ENCODE data around the gene OVCA2.

The OVCA2 gene

GRCh38 chr17:2057760-2058585 lies 16.2 kb downstream of the OVCA2 start:
- peaks cover 45% of the 10 kb centered on the region for H3K4me1 ChIP-seq (ENCODE audit: insufficient read depth, low read length, severe bottlenecking)
- H3K36me3 ChIP-seq (ENCODE audit: insufficient read depth, low read length) = peaks cover 11% of the 10 kb centered on the region; the same call in 1 of the 2 replicates
- no peaks in the 10 kb centered on the region for H3F3A ChIP-seq (ENCODE audit: insufficient read depth, low read length)
- peak overlapping the region; percentile 53 for H3K4me3 ChIP-seq (ENCODE audit: low read depth, low read length, poor library complexity, severe bottlenecking)
- H4K20me1 ChIP-seq (ENCODE audit: insufficient read depth, low read length) = no peaks in the 10 kb centered on the region
- H3K9me2 ChIP-seq (ENCODE audit: low read depth, low read length) = no peaks in the 10 kb centered on the region
- no peak overlapping the region for H2AFZ ChIP-seq (ENCODE audit: low read length)
- H3K4me2 ChIP-seq (ENCODE audit: low read length) = peak overlapping the region; percentile 73
- H3K9me3 ChIP-seq (ENCODE audit: low read length) = no peaks in the 10 kb centered on the region
- TF ChIP-seq CTCF (IDR thresholded peaks at IDR 0.05; ENCODE audit: low read length) (no peak), EZH2 (IDR thresholded peaks at IDR 0.05; ENCODE audit: borderline replicate concordance, low read length) (no peak)
- H3K79me2 ChIP-seq (ENCODE audit: insufficient read depth, low read length) = no peaks in the 10 kb centered on the region
- H3K9ac ChIP-seq (ENCODE audit: low read length) = no peak overlapping the region
- H3K27me3 ChIP-seq (ENCODE audit: insufficient read depth, low read length) = no peaks in the 10 kb centered on the region
- no peak overlapping the region for H3K27ac ChIP-seq (ENCODE audit: low read depth, low read length, poor library complexity, severe bottlenecking)

DNA sequence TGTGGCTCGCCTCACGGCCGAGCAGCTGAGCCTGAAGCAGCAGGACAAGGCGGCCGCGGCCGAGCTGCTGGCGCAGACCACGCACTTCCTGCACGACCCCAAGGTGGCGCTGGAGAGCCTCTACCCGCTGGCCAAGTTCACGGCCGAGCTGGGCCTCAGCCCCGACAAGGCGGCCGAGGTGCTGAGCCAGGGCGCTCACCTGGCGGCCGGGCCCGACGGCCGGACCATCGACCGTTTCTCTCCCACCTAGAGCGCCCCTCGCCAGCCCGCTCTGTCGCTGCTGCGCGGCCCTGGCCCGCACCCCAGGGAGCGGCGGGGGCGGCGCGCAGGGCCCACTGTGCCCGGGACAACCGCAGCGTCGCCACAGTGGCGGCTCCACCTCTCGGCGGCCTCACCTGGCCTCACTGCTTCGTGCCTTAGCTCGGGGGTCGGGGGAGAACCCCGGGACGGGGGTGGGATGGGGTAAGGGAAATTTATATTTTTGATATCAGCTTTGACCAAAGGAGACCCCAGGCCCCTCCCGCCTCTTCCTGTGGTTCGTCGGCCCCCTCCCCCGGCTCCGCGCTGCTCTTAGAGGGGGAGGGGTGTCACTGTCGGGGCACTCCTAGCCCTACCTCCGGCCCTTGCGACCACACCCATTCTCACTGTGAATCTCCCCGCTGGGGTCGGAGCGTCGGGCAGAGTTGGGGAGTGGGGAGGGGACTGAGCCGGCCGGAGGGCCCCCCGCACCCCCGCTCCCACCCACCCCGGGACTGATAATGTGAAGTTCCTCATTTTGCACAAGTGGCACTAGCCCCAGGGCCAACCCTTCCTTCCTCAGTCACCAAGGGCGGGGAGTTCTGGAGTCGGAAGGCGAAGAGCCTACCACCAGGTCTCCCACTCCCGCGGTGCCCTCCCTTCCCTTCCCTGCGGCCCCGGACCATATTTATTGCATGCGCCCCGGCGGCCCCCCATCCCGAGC lies 17.0 kb downstream of the OVCA2 start:
- Histone ChIP-seq H3K4me2 (ENCODE audit: low read length) (peak overlapping the region; percentile 73), H3K79me2 (ENCODE audit: insufficient read depth, low read length) (no peaks in the 10 kb centered on the region), H3K9me2 (ENCODE audit: low read depth, low read length) (no peaks in the 10 kb centered on the region), H3K4me3 (ENCODE audit: low read depth, low read length, poor library complexity, severe bottlenecking) (peak overlapping the region; percentile 53), H3K9ac (ENCODE audit: low read length) (peak overlapping the region; percentile 24; the same call in 1 of the 2 replicates), H3K36me3 (ENCODE audit: insufficient read depth, low read length) (peaks cover 20% of the 10 kb centered on the region; the same call in 1 of the 2 replicates), H4K20me1 (ENCODE audit: insufficient read depth, low read length) (no peaks in the 10 kb centered on the region), H3K4me1 (ENCODE audit: insufficient read depth, low read length, severe bottlenecking) (peaks cover 45% of the 10 kb centered on the region), H3F3A (ENCODE audit: insufficient read depth, low read length) (no peaks in the 10 kb centered on the region), H3K9me3 (ENCODE audit: low read length) (no peaks in the 10 kb centered on the region), H3K27me3 (ENCODE audit: insufficient read depth, low read length) (no peaks in the 10 kb centered on the region), H3K27ac (ENCODE audit: low read depth, low read length, poor library complexity, severe bottlenecking) (no peak overlapping the region), H2AFZ (ENCODE audit: low read length) (no peak overlapping the region)
- TF ChIP-seq CTCF (IDR thresholded peaks at IDR 0.05; ENCODE audit: low read length) (peak; percentile 84), EZH2 (IDR thresholded peaks at IDR 0.05; ENCODE audit: borderline replicate concordance, low read length) (no peak)

DNA sequence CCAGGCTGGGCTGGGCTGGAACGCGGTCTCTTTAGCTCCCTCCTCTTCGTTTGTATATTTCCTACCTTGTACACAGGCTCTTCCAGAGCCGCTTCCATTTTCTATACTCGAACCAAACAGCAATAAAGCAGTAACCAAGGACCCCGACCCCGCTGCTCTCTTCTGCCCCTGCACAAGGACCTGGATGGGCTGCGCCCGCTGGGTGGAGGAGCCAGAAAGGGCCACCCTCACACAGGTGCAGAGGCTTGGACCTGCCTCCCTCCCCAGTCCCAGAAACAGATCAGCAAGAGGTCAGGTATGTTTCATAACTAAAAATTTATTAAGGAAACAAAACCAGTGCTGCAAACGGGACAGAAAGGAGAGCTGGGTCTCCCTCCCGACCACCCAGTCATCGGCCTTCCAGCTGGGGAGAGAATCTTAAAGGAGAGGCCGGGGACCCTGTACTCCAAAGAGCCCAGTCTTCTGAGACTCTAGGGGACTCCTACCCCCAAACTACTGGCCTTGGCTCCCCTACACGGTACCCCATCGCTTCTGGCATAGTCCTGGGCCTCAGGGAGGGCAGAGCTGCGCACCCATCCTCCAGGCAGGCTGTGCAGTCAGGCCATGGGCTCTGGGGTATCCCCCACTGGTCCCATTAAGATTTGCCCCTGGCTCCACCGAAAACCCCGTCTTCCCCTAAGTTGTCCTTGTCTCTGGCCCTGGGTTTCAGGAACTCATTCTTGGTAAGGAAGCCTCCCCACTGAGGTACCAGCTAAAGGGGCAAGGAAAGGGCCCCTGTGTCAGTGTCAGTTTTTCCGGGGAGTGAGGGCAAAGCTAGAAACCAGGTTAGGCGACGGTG lies 17.9 kb downstream of the OVCA2 start:
- no peaks in the 10 kb centered on the region for H3K79me2 ChIP-seq (ENCODE audit: insufficient read depth, low read length)
- no peak overlapping the region for H3K4me3 ChIP-seq (ENCODE audit: low read depth, low read length, poor library complexity, severe bottlenecking)
- H3K4me2 ChIP-seq (ENCODE audit: low read length) = peak overlapping the region; percentile 73
- H3K9ac ChIP-seq (ENCODE audit: low read length) = peak overlapping the region; percentile 4; the same call in 1 of the 2 replicates
- no peak overlapping the region for H3K27ac ChIP-seq (ENCODE audit: low read depth, low read length, poor library complexity, severe bottlenecking)
- no peak for TF ChIP-seq CTCF (IDR thresholded peaks at IDR 0.05; ENCODE audit: low read length)
- no peak for TF ChIP-seq EZH2 (IDR thresholded peaks at IDR 0.05; ENCODE audit: borderline replicate concordance, low read length)
- no peaks in the 10 kb centered on the region for H3K9me2 ChIP-seq (ENCODE audit: low read depth, low read length)
- H3K9me3 ChIP-seq (ENCODE audit: low read length) = no peaks in the 10 kb centered on the region
- H2AFZ ChIP-seq (ENCODE audit: low read length) = no peak overlapping the region
- no peaks in the 10 kb centered on the region for H4K20me1 ChIP-seq (ENCODE audit: insufficient read depth, low read length)
- H3F3A ChIP-seq (ENCODE audit: insufficient read depth, low read length) = no peaks in the 10 kb centered on the region
- H3K36me3 ChIP-seq (ENCODE audit: insufficient read depth, low read length) = peaks cover 21% of the 10 kb centered on the region; the same call in 1 of the 2 replicates
- peaks cover 45% of the 10 kb centered on the region for H3K4me1 ChIP-seq (ENCODE audit: insufficient read depth, low read length, severe bottlenecking)
- H3K27me3 ChIP-seq (ENCODE audit: insufficient read depth, low read length) = no peaks in the 10 kb centered on the region

All from OCI-LY1 (cell line).